ENCODE measurements around the gene PTEN. TPM values are rescaled to one million over a fixed set of nuclear protein-coding genes. Genes with fewer than 3 reads are reported as not detected.
"Not testable (repeated sequence)": the region's sequence is repeated elsewhere in the genome, so short reads cannot be mapped to it uniquely, and the experiment has no call there.

PTEN gene
- total RNA-seq, 8 experiments from 2014 or later = 33.5 to 103 (median 60.9) TPM

DNA sequence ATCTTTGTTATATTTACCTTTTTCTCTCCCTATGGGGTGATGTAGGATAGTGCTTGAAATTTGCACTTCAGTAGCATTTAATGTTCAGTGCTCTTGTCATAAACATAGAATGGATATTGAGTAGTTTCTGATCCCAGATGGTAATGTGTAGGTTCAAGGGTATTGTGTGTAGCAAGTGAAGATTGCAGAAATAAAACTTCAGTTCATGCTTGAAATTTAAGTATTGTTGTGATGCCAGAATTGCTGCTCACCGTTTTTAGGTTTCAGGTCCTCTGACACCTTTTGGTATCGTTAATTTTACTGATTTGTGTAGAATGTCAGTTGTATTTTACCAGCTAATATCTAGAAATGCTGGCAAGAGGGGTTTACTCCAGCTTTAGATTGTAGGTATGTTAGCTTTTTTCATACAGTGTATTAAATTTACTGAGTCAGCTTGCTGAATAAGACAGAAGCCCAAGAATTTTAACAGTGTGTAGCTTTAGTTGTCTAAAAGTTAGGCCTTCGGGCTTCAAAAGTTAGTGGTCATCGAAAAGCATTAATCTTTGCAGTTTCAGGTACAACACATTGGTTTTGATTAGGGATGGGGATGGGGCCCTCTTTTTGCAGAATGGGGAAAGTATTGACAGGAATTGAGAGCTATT is 1.9 kb downstream of the PTEN start:
- in situ Hi-C loops (cut with MboI; ENCODE audit: low pct_unique_long_range_greater_than_20kb in 2 of 9, low sequenced_read_pairs in 9 of 9, unreplicated experiment in 9 of 9) = loop anchor here in 4 of 9 experiments (25.0 kb wide), 3 partner anchors 522 to 697 kb away; no protein-coding TSS in a partner anchor
- H3K4me3 ChIP-seq = peak overlapping the region; percentile 79 to 95 (median 90)
- no peak overlapping the region for H3K27ac ChIP-seq
- H3K4me1 ChIP-seq (replicated peaks in 1 of 2) = peaks cover 10 to 23% of the 10 kb centered on the region in 2 donors
- no peak for ATAC-seq (replicated peaks in 6 of 8)
- WGBS, 10 experiments = 0 to 16% (median 0%) methylated on average over 2 to 4 of the region's 4 CpGs; no CpG with 5 or more reads in 2 of the 10 experiments

DNA sequence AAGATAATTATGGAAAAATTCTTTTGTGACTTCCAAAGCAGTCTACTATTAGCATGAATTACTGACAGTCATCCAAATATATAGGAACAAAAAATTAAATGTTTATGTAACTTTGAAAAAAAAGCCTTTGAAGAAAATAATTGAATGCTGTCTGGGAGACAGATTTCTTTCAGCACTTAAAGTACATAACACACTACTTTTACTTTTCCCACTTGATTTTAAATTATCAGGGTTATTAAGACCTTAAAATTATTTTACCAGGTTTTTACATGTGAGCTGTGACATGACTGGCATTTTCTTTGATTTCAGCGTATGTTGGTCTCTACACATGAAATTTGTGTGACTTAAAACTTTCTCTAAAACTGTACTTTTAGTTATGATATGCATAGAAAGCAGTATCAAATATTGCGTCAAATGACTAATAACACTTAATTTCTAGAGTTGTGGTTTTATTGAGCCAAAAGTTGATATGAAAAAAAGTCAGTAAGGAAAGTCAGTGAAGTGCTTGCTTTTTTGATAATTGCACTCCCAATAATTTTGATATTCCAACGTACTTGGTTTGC is 3.1 kb downstream of the PTEN start:
- Histone ChIP-seq H3K4me1 (replicated peaks in 1 of 2) (peaks cover 7 to 31% of the 10 kb centered on the region in 2 donors), H3K4me3 (peak overlapping the region; percentile 79 to 95 (median 90)), H3K27ac (no peak overlapping the region)
- no peak for ATAC-seq (replicated peaks in 6 of 8)
- in situ Hi-C loops (cut with MboI; ENCODE audit: low pct_unique_long_range_greater_than_20kb in 2 of 9, low sequenced_read_pairs in 9 of 9, unreplicated experiment in 9 of 9) = loop anchor here in 4 of 9 experiments (25.0 kb wide), 3 partner anchors 521 to 696 kb away; no protein-coding TSS in a partner anchor
- 0 to 50% (median 6%) methylated on average over 1 to 3 of the region's 3 CpGs for WGBS, 10 experiments

DNA sequence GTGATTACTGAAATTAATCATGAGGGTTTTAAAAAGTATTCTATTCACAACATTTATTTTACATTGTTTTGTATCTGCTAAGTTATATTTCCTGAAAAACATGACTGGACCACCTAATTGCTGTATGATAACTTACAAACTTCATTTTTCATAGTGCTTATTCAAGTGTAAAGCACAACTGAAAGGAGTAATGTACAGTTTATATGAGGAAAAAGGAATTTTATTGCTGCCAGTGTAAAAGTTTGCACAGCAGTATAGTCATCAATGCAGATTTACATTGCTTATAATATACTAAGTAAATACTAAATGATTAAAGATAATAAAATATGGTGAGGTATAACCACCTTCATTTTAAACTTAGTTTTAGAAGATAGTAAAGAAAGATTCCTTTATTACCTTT is 4.0 kb downstream of the PTEN start:
- in situ Hi-C loops (cut with MboI; ENCODE audit: low pct_unique_long_range_greater_than_20kb in 2 of 9, low sequenced_read_pairs in 9 of 9, unreplicated experiment in 9 of 9) = loop anchor here in 4 of 9 experiments (25.0 kb wide), 3 partner anchors 520 to 695 kb away; no protein-coding TSS in a partner anchor
- Histone ChIP-seq H3K27ac (no peak overlapping the region), H3K4me1 (replicated peaks in 1 of 2) (peaks cover 5 to 31% of the 10 kb centered on the region in 2 donors), H3K4me3 (peak overlapping the region; percentile 79 to 95 (median 90))
- no peak for ATAC-seq (replicated peaks in 6 of 8)

DNA sequence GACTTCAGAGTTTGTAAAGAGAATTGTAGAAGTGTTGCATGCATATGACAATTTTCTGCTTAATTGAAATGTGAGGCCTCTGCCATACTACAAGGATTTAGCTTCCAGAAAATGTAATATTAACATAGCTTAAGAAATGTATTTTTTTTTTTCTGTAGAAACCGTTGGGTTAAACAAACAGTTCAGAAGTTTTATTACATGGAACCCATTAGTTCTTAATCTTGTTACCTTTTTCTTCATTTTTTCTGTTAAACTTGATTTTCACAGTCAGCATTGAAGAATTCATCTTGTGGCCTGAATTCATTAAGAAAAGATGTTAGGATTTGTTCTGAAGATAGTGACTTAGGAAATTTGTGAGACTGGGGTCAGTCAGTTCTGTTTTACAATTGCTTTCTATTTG is 4.9 kb downstream of the PTEN start:
- in situ Hi-C loops (cut with MboI; ENCODE audit: low pct_unique_long_range_greater_than_20kb in 2 of 9, low sequenced_read_pairs in 9 of 9, unreplicated experiment in 9 of 9) = loop anchor here in 4 of 9 experiments (25.0 kb wide), 3 partner anchors 519 to 694 kb away; no protein-coding TSS in a partner anchor
- 0 to 29% (median 0%) methylated on average over 1 of the region's 1 CpG; no CpG with 5 or more reads in 1 of the 10 experiments for WGBS, 10 experiments
- ATAC-seq (replicated peaks in 6 of 8) = no peak
- H3K27ac ChIP-seq = no peak overlapping the region
- H3K4me3 ChIP-seq = peak overlapping the region; percentile 79 to 95 (median 90)
- peaks cover 5 to 32% of the 10 kb centered on the region in 2 donors for H3K4me1 ChIP-seq (replicated peaks in 1 of 2)

DNA sequence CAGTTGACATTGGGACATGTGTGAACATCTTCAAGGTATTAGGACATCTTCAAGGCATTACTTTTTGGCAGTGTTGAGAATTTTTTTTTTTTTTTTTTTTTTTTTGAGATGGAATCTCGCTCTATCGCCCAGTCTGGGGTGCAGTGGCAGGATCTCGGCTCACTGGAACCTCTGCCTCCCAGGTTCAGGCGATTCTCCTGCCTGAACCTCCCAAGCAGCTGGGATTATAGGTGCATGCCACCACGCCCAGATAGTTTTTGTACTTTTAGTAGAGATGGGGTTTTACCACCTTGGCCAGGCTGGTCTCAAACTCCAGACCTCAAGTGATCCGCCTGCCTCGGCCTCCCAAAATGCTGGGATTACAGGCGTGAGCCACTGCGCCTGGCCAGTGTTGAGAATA is 5.7 kb downstream of the PTEN start:
- 90 to 100% (median 96%) methylated on average over 2 to 7 of the region's 9 CpGs; no CpG with 5 or more reads in 3 of the 10 experiments for WGBS, 10 experiments
- in situ Hi-C loops (cut with MboI; ENCODE audit: low pct_unique_long_range_greater_than_20kb in 2 of 9, low sequenced_read_pairs in 9 of 9, unreplicated experiment in 9 of 9) = loop anchor here in 4 of 9 experiments (25.0 kb wide), 3 partner anchors 518 to 693 kb away; no protein-coding TSS in a partner anchor
- not testable (repeated sequence) for ATAC-seq (replicated peaks in 6 of 8); H3K27ac ChIP-seq
- Histone ChIP-seq H3K4me3 (peak overlapping the region; percentile 9 to 95 (median 90)), H3K4me1 (replicated peaks in 1 of 2) (peaks cover 5 to 40% of the 10 kb centered on the region in 2 donors)

GRCh38 chr10:87869773-87870551 is 6.5 kb downstream of the PTEN start:
- WGBS, 10 experiments = 71 to 100% (median 89%) methylated on average over 2 to 3 of the region's 3 CpGs
- no peak overlapping the region for H3K4me3 ChIP-seq

GRCh38 chr10:87872828-87873227 is 9.4 kb downstream of the PTEN start:
- in situ Hi-C loops (cut with MboI; ENCODE audit: low pct_unique_long_range_greater_than_20kb in 2 of 9, low sequenced_read_pairs in 9 of 9, unreplicated experiment in 9 of 9) = loop anchor here in 4 of 9 experiments (25.0 kb wide), 3 partner anchors 514 to 689 kb away; no protein-coding TSS in a partner anchor
- Histone ChIP-seq H3K4me3 (no peak overlapping the region), H3K27ac (no peak overlapping the region), H3K4me1 (replicated peaks in 1 of 2) (peaks cover 5 to 49% of the 10 kb centered on the region in 2 donors)
- ATAC-seq (replicated peaks in 6 of 8) = no peak
- WGBS, 10 experiments = 92 to 100% (median 100%) methylated on average over 1 to 6 of the region's 6 CpGs; no CpG with 5 or more reads in 1 of the 10 experiments

More at GRCh38 chr10:87869773-87870551, 6.5 kb downstream of the PTEN start:
- H3K4me1 ChIP-seq (replicated peaks in 1 of 2) = peaks cover 5 to 46% of the 10 kb centered on the region in 2 donors
- in situ Hi-C loops (cut with MboI; ENCODE audit: low pct_unique_long_range_greater_than_20kb in 2 of 9, low sequenced_read_pairs in 9 of 9, unreplicated experiment in 9 of 9) = loop anchor here in 4 of 9 experiments (25.0 kb wide), 3 partner anchors 517 to 692 kb away; no protein-coding TSS in a partner anchor
- ATAC-seq (replicated peaks in 6 of 8) = no peak
- H3K27ac ChIP-seq = no peak overlapping the region

- in situ Hi-C loops (cut with MboI; ENCODE audit: low pct_unique_long_range_greater_than_20kb in 2 of 9, low sequenced_read_pairs in 9 of 9, unreplicated experiment in 9 of 9) = loop anchor here in 4 of 9 experiments (25.0 kb wide), 3 partner anchors 514 to 689 kb away; no protein-coding TSS in a partner anchor
- H3K27ac ChIP-seq = no peak overlapping the region
- no peak overlapping the region for H3K4me3 ChIP-seq
- H3K4me1 ChIP-seq (replicated peaks in 1 of 2) = peaks cover 5 to 43% of the 10 kb centered on the region in 2 donors
- ATAC-seq (replicated peaks in 6 of 8) = no peak
- 73 to 100% (median 96%) methylated on average over 2 of the region's 2 CpGs for WGBS, 10 experiments
Observed at GRCh38 chr10:87873656-87874055, 10.2 kb downstream of the PTEN start.

- Histone ChIP-seq H3K4me3 (no peak overlapping the region), H3K27ac (no peak overlapping the region), H3K4me1 (replicated peaks in 1 of 2) (peaks cover 0 to 19% of the 10 kb centered on the region in 2 donors)
- in situ Hi-C loops (cut with MboI; ENCODE audit: low pct_unique_long_range_greater_than_20kb in 2 of 9, low sequenced_read_pairs in 9 of 9, unreplicated experiment in 9 of 9) = no loop called here
- no peak for ATAC-seq (replicated peaks in 6 of 8)
- 11 to 100% (median 76%) methylated on average over 1 to 4 of the region's 4 CpGs for WGBS, 10 experiments
Observed at GRCh38 chr10:87875929-87876571, 12.6 kb downstream of the PTEN start.

DNA sequence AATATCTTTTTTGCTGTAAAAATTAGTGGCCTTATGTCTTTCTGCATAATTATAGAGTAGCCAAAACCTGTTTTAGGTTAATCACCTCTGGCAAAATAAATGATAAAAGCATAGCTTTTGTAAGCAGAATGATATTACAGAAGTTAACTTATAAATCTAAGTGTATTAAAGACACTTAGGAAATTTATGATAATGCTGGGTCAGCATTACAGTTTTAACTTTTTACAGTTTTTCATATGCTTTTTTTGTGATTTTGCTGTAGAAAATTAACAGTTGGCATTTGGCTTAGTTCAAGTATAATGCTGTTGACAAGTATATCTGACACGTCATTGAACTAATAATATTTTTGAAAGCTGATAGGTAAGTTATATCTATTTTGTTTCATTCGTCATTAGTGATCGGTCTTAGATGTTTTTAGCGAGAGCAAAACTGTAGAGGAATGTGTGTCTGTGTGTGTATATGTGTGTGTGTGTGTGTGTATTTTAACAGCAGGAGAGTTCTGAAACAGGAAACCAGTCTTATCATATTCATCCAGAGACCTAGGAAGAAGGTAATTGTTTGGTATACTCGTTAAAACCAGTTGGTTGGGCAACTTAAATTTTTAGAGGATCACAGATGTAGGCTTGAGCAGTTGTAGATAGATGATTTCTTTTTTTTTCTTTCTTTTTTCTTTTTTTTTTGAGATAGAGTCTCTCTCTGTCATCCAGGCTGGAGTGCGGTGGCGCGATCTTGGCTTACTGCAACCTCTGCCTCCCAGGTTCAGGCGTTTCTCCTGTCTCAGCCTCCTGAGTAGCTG is 15.4 kb downstream of the PTEN start:
- Histone ChIP-seq H3K27ac (no peak overlapping the region), H3K4me3 (no peak overlapping the region), H3K4me1 (replicated peaks in 1 of 2) (peaks cover 0 to 11% of the 10 kb centered on the region in 2 donors)
- in situ Hi-C loops (cut with MboI; ENCODE audit: low pct_unique_long_range_greater_than_20kb in 2 of 9, low sequenced_read_pairs in 9 of 9, unreplicated experiment in 9 of 9) = no loop called here
- WGBS, 10 experiments = 90 to 100% (median 96%) methylated on average over 1 to 9 of the region's 9 CpGs
- no peak for ATAC-seq (replicated peaks in 6 of 8)

DNA sequence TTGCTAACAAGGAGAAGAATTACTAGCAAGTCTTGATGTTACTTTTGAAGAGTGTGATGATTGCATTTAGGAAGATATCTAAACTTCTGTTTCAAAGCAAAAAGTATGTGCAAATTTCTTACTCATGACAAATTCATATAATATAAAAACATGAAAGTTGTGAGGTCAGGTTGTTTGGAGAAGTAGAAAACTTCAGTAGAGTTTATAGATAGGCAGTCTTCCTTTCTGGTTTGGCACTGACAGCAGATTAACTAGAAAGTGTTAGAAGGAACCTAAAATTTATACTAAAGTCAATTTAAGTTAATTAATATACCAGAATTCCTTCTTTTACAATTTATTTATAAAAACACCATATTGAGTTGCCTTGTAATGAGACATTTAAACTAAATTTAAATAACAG is 16.9 kb downstream of the PTEN start:
- in situ Hi-C loops (cut with MboI; ENCODE audit: low pct_unique_long_range_greater_than_20kb in 2 of 9, low sequenced_read_pairs in 9 of 9, unreplicated experiment in 9 of 9) = no loop called here
- ATAC-seq (replicated peaks in 6 of 8) = no peak
- Histone ChIP-seq H3K27ac (no peak overlapping the region), H3K4me1 (replicated peaks in 1 of 2) (no peaks in the 10 kb centered on the region), H3K4me3 (no peak overlapping the region)

Data from motor neuron (in vitro differentiated cells).